ENCODE measurements around the gene TXNIP. TPM values are rescaled to one million over a fixed set of nuclear protein-coding genes. Genes with fewer than 3 reads are reported as not detected.

Gene TXNIP
- total and polyA plus RNA-seq, 4 donors, result 109 to 455 (median 298) TPM

- Histone ChIP-seq H3K9me3 (ENCODE audit: control insufficient read depth, insufficient read depth, low read length) (no peaks in the 10 kb centered on the region), H3K27me3 (ENCODE audit: control insufficient read depth, insufficient read depth, low read length) (no peaks in the 10 kb centered on the region), H3K4me1 (ENCODE audit: control insufficient read depth, insufficient read depth, low read length) (peaks cover 42% of the 10 kb centered on the region), H3K4me3 (ENCODE audit: low read depth, low read length) (no peak overlapping the region), H3K36me3 (ENCODE audit: control insufficient read depth, insufficient read depth, low read length) (no peaks in the 10 kb centered on the region), H3K27ac (ENCODE audit: low read depth, low read length) (no peak overlapping the region)
- DNase-seq (ENCODE audit: low read depth in 4 of 6, low spot score in 6 of 6), result no peak
Observed at GRCh38 chr1:145959333-145959732, 37.0 kb downstream of the TXNIP start.

DNA sequence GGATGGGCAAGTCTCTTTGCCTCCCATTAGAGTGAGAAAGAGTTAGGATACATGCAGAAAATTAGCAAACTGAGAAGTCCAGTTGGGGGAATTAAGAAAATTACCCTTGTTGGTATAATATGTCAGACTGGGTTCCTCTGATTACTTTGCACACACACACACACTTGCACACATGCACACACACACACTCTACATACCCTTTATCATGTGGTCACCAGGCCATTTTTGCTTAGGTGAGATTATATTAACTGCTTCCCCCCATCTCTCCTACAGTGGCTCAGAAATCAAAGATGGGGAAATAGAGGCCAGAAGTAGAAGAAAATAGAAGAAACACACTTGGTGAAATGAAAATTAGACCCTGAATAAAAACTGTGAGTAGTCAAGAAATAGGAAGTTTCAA lies 37.6 kb downstream of the TXNIP start:
- Histone ChIP-seq H3K27me3 (ENCODE audit: control insufficient read depth, insufficient read depth, low read length) (no peaks in the 10 kb centered on the region), H3K4me1 (ENCODE audit: control insufficient read depth, insufficient read depth, low read length) (peaks cover 40% of the 10 kb centered on the region), H3K36me3 (ENCODE audit: control insufficient read depth, insufficient read depth, low read length) (no peaks in the 10 kb centered on the region), H3K9me3 (ENCODE audit: control insufficient read depth, insufficient read depth, low read length) (no peaks in the 10 kb centered on the region), H3K4me3 (ENCODE audit: low read depth, low read length) (no peak overlapping the region), H3K27ac (ENCODE audit: low read depth, low read length) (peak overlapping the region; percentile 96)
- no peak for DNase-seq (ENCODE audit: low read depth in 4 of 6, low spot score in 6 of 6)

GRCh38 chr1:145957443-145958319 lies 38.7 kb downstream of the TXNIP start, which contains the start of gene LIX1L:
Gene LIX1L (minus strand): TSS chr1:145958017. CDS start chr1:145957927, 90 bp downstream.
- peak; percentile 91 to 99 (median 94) for DNase-seq (ENCODE audit: low read depth in 4 of 6, low spot score in 6 of 6)
- Histone ChIP-seq H3K4me3 (ENCODE audit: low read depth, low read length) (peak within 1 kb of the TSS; percentile 83), H3K4me1 (ENCODE audit: control insufficient read depth, insufficient read depth, low read length) (peaks cover 32% of the 10 kb centered on the region), H3K27ac (ENCODE audit: low read depth, low read length) (peak within 1 kb of the TSS; percentile 96), H3K9me3 (ENCODE audit: control insufficient read depth, insufficient read depth, low read length) (no peaks in the 10 kb centered on the region), H3K27me3 (ENCODE audit: control insufficient read depth, insufficient read depth, low read length) (no peaks in the 10 kb centered on the region), H3K36me3 (ENCODE audit: control insufficient read depth, insufficient read depth, low read length) (no peaks in the 10 kb centered on the region)
- 0% methylated on average over 60 of the region's 60 CpGs for WGBS (ENCODE audit: insufficient coverage)

GRCh38 chr1:145956781-145957442 lies 39.5 kb downstream of the TXNIP start:
- Histone ChIP-seq H3K4me3 (ENCODE audit: low read depth, low read length) (peak overlapping the region; percentile 83), H3K4me1 (ENCODE audit: control insufficient read depth, insufficient read depth, low read length) (peaks cover 25% of the 10 kb centered on the region), H3K27me3 (ENCODE audit: control insufficient read depth, insufficient read depth, low read length) (no peaks in the 10 kb centered on the region), H3K9me3 (ENCODE audit: control insufficient read depth, insufficient read depth, low read length) (no peaks in the 10 kb centered on the region), H3K36me3 (ENCODE audit: control insufficient read depth, insufficient read depth, low read length) (no peaks in the 10 kb centered on the region), H3K27ac (ENCODE audit: low read depth, low read length) (peak overlapping the region; percentile 96)
- 0% methylated on average over 1 of the region's 3 CpGs for WGBS (ENCODE audit: insufficient coverage)
- peak in 3 of 6 donors; percentile 31 to 79 (median 72) for DNase-seq (ENCODE audit: low read depth in 4 of 6, low spot score in 6 of 6)

DNA sequence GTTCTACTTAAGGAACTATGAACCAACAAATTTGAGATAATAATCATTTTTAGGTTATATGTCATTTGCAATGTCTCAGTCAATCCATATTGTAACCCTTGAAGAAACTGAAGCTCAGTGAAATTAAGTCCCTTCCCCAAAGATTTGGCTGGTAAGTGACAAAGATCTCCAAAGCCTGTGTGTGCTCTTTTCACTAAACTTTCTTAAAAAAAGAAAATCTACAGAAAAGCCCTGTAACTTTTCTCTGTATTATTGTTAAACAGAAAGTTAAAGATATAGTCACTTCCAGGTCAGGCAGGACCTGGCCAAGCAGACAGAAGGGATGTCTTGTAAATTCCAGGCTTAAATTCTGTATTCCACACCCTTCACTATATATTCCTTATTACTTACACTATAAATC lies 40.0 kb downstream of the TXNIP start:
- Histone ChIP-seq H3K27me3 (ENCODE audit: control insufficient read depth, insufficient read depth, low read length) (no peaks in the 10 kb centered on the region), H3K4me3 (ENCODE audit: low read depth, low read length) (peak overlapping the region; percentile 83), H3K9me3 (ENCODE audit: control insufficient read depth, insufficient read depth, low read length) (no peaks in the 10 kb centered on the region), H3K4me1 (ENCODE audit: control insufficient read depth, insufficient read depth, low read length) (peaks cover 20% of the 10 kb centered on the region), H3K27ac (ENCODE audit: low read depth, low read length) (peak overlapping the region; percentile 96), H3K36me3 (ENCODE audit: control insufficient read depth, insufficient read depth, low read length) (no peaks in the 10 kb centered on the region)
- no peak for DNase-seq (ENCODE audit: low read depth in 4 of 6, low spot score in 6 of 6)

DNA sequence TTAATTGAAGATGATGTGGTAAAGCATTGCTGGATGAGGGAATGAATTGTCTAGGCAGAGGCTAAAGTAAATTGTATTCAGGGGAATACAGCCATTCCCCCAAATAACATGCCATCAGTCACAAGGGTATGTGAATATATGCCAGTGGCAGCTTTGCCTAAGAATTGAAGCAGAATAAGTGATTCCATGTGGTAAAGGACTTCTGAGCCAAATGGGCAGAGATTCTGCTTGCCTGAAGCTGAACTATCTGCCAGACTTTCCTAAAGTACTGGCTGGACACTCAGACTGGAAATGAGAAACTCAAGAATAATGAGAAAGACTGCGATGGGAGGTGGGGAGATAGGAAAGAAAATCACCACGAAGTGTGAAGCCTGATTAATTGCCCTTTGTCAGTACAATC lies 40.9 kb downstream of the TXNIP start:
- peaks cover 10% of the 10 kb centered on the region for H3K4me1 ChIP-seq (ENCODE audit: control insufficient read depth, insufficient read depth, low read length)
- DNase-seq (ENCODE audit: low read depth in 4 of 6, low spot score in 6 of 6), result peak in 2 of 6 donors; percentile 23 to 66
- no peaks in the 10 kb centered on the region for H3K27me3 ChIP-seq (ENCODE audit: control insufficient read depth, insufficient read depth, low read length)
- H3K27ac ChIP-seq (ENCODE audit: low read depth, low read length), result peak overlapping the region; percentile 45
- 40% methylated on average over 1 of the region's 2 CpGs for whole genome bisulfite sequencing (ENCODE audit: insufficient coverage)
- peak overlapping the region; percentile 2 for H3K4me3 ChIP-seq (ENCODE audit: low read depth, low read length)
- peaks cover 3% of the 10 kb centered on the region for H3K36me3 ChIP-seq (ENCODE audit: control insufficient read depth, insufficient read depth, low read length)
- no peaks in the 10 kb centered on the region for H3K9me3 ChIP-seq (ENCODE audit: control insufficient read depth, insufficient read depth, low read length)

- 100% methylated on average over 1 of the region's 6 CpGs for WGBS (ENCODE audit: insufficient coverage)
- DNase-seq (ENCODE audit: low read depth in 4 of 6, low spot score in 6 of 6), result no peak
- no peak overlapping the region for H3K4me3 ChIP-seq (ENCODE audit: low read depth, low read length)
- no peak overlapping the region for H3K27ac ChIP-seq (ENCODE audit: low read depth, low read length)
- H3K27me3 ChIP-seq (ENCODE audit: control insufficient read depth, insufficient read depth, low read length), result no peaks in the 10 kb centered on the region
- H3K36me3 ChIP-seq (ENCODE audit: control insufficient read depth, insufficient read depth, low read length), result peaks cover 3% of the 10 kb centered on the region
- H3K9me3 ChIP-seq (ENCODE audit: control insufficient read depth, insufficient read depth, low read length), result no peaks in the 10 kb centered on the region
- H3K4me1 ChIP-seq (ENCODE audit: control insufficient read depth, insufficient read depth, low read length), result peaks cover 5% of the 10 kb centered on the region
Observed at GRCh38 chr1:145953861-145954260, 42.5 kb downstream of the TXNIP start.

DNA sequence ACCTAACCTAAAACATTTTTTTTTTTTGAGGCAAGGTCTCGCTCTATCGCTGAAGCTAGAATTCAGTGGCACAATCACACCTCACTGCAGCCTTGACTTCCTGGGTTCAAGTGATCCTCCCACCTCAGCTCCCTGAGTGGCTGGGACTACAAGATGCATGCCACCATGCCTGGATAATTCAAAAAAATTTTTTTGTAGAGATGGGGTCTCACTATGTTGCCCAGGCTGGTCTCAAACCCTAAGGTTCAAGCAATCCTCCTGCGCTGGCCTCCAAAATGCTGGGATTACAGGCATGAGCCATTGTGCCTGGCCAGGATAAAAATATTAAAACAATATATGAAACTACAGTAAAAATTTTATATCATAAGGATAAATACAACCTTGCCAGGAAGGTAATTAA lies 43.5 kb downstream of the TXNIP start:
- Histone ChIP-seq H3K27me3 (ENCODE audit: control insufficient read depth, insufficient read depth, low read length) (no peaks in the 10 kb centered on the region), H3K9me3 (ENCODE audit: control insufficient read depth, insufficient read depth, low read length) (no peaks in the 10 kb centered on the region), H3K4me3 (ENCODE audit: low read depth, low read length) (no peak overlapping the region), H3K36me3 (ENCODE audit: control insufficient read depth, insufficient read depth, low read length) (peaks cover 3% of the 10 kb centered on the region), H3K4me1 (ENCODE audit: control insufficient read depth, insufficient read depth, low read length) (peaks cover 5% of the 10 kb centered on the region), H3K27ac (ENCODE audit: low read depth, low read length) (no peak overlapping the region)
- WGBS (ENCODE audit: insufficient coverage), result 100% methylated on average over 2 of the region's 3 CpGs
- no peak for DNase-seq (ENCODE audit: low read depth in 4 of 6, low spot score in 6 of 6)

DNA sequence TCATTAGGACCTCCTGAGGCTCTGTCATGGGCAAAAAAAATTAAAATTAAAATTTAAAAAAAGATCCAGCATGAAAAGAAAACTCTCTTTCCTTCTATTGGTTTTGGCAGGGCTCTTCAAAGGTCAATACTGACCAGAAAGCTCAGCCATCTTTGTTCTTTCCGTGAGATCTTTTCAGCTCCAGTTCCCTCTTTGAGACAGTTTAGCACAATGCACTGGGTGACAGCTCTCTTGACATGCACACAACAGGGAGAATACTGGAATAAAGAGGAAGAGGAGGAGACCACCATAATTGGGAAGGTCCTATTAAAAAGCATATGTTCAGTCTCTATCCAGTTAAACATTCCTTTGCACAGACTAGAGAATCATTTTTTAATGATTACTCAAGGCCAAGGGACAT lies 44.9 kb downstream of the TXNIP start:
- WGBS (ENCODE audit: insufficient coverage), result no CpG with 5 or more reads among the region's 1 CpG
- Histone ChIP-seq H3K4me3 (ENCODE audit: low read depth, low read length) (no peak overlapping the region), H3K36me3 (ENCODE audit: control insufficient read depth, insufficient read depth, low read length) (peaks cover 3% of the 10 kb centered on the region), H3K9me3 (ENCODE audit: control insufficient read depth, insufficient read depth, low read length) (no peaks in the 10 kb centered on the region), H3K27ac (ENCODE audit: low read depth, low read length) (no peak overlapping the region), H3K27me3 (ENCODE audit: control insufficient read depth, insufficient read depth, low read length) (no peaks in the 10 kb centered on the region), H3K4me1 (ENCODE audit: control insufficient read depth, insufficient read depth, low read length) (peaks cover 5% of the 10 kb centered on the region)
- no peak for DNase-seq (ENCODE audit: low read depth in 4 of 6, low spot score in 6 of 6)

GRCh38 chr1:145949219-145949618 lies 47.2 kb downstream of the TXNIP start:
- Histone ChIP-seq H3K27ac (ENCODE audit: low read depth, low read length) (no peak overlapping the region), H3K4me3 (ENCODE audit: low read depth, low read length) (no peak overlapping the region), H3K4me1 (ENCODE audit: control insufficient read depth, insufficient read depth, low read length) (peaks cover 5% of the 10 kb centered on the region), H3K9me3 (ENCODE audit: control insufficient read depth, insufficient read depth, low read length) (no peaks in the 10 kb centered on the region), H3K36me3 (ENCODE audit: control insufficient read depth, insufficient read depth, low read length) (peaks cover 9% of the 10 kb centered on the region), H3K27me3 (ENCODE audit: control insufficient read depth, insufficient read depth, low read length) (no peaks in the 10 kb centered on the region)
- WGBS (ENCODE audit: insufficient coverage), result 84% methylated on average over 4 of the region's 4 CpGs
- no peak for DNase-seq (ENCODE audit: low read depth in 4 of 6, low spot score in 6 of 6)
